Breast epithelium (tissue), 4 donors: Measurements from ENCODE around the gene SLC66A2. TPM values are rescaled to one million over a fixed set of nuclear protein-coding genes. Genes with fewer than 3 reads are reported as not detected.

Experiments used
- DNase-seq, 2 donors: peaks; one replicate each; pipeline ENCODE4 v3.0.0-alpha.2; 2019; ENCODE audit warnings: low spot score in 2 of 2
- H3K27ac ChIP-seq, 2 donors: fragments of 200-600 bp; sonication (generic) in 1 of 2; one replicate each; pipeline ENCODE4 v1.5.1; 2016 to 2019; ENCODE audit warnings: mild to moderate bottlenecking in 1 of 2
- H3K27me3 ChIP-seq, 2 donors: fragments of 200-600 bp; sonication (generic) in 1 of 2; one replicate each; pipeline versions ENCODE4 v1.5.1 to v1.6.0; 2017 to 2019; ENCODE audit warnings: control low read depth in 1 of 2, mild to moderate bottlenecking in 1 of 2
- H3K36me3 ChIP-seq: fragments of 200-600 bp; one replicate; pipeline ENCODE4 v1.5.1; 2019
- H3K4me1 ChIP-seq, 2 donors: fragments of 200-600 bp; sonication (generic); one replicate each; pipeline ENCODE4 v1.5.1; 2016 to 2019; ENCODE audit warnings: control low read depth in 1 of 2
- H3K4me3 ChIP-seq, 3 donors: fragments of 200-600 bp; sonication (generic); 1 replicate in 2 of 3; 2 replicates in 1 of 3; pipeline ENCODE4 v1.5.1; 2016 to 2019; ENCODE audit warnings: mild to moderate bottlenecking in 3 of 3, moderate library complexity in 2 of 3
- H3K9me3 ChIP-seq, 2 donors: fragments of 200-600 bp; sonication (generic) in 1 of 2; one replicate each; pipeline ENCODE4 v1.5.1; 2016 to 2019; ENCODE audit warnings: control low read depth in 1 of 2
- CTCF ChIP-seq, 3 donors: fragments of 450-650 bp; IDR thresholded peaks; one replicate each; pipeline ENCODE4 v1.5.1; 2016 to 2017; ENCODE audit warnings: antibody characterized with exemption in 3 of 3, mild to moderate bottlenecking in 3 of 3, moderate library complexity in 3 of 3
- POLR2A ChIP-seq: fragments of 450-650 bp; IDR thresholded peaks from one replicate; pipeline ENCODE4 v1.6.1; 2016; ENCODE audit warnings: antibody characterized with exemption, mild to moderate bottlenecking, moderate library complexity
- POLR2AphosphoS5 ChIP-seq, 3 donors: sonication (generic); formaldehyde crosslinking; IDR thresholded peaks; one replicate each; pipeline ENCODE4 v1.6.1; 2017; ENCODE audit warnings: antibody characterized with exemption in 3 of 3
- intact Hi-C: fragments of 100-400 bp; cut with DNase I; formaldehyde crosslinking; loops from one replicate; pipeline ENCODE4 v1.15.1; 2023; ENCODE audit warnings: low total_unique reads
- total RNA-seq, 3 donors: library from RNA; depleted of rRNA; stranded (reverse); fragments of >200 nt; gene quantifications; one replicate each; pipeline ENCODE4 v1.1.0, GENCODE V29; 2016

SLC66A2 gene
- total RNA-seq, 3 donors from 2014 or later, result 45.2 to 141 (median 65.9) TPM

- H3K36me3 ChIP-seq, result peaks cover 7% of the 10 kb centered on the region
Observed at GRCh38 chr18:79919089-79919488, 32.4 kb downstream of the SLC66A2 start.

GRCh38 chr18:79918615-79919011 lies 32.8 kb downstream of the SLC66A2 start:
- Histone ChIP-seq H3K9me3 (no peaks in the 10 kb centered on the region), H3K27me3 (no peaks in the 10 kb centered on the region), H3K36me3 (peaks cover 7% of the 10 kb centered on the region), H3K4me3 (no peak overlapping the region), H3K4me1 (no peaks in the 10 kb centered on the region), H3K27ac (no peak overlapping the region)
- peak in 1 of 2 donors; percentile 14 for DNase-seq
- TF ChIP-seq POLR2AphosphoS5 (IDR thresholded peaks at IDR 0.05) (no peak), POLR2A (no peak), CTCF (IDR thresholded peaks at IDR 0.05) (no peak)
- intact Hi-C loops, result no loop called here

More at GRCh38 chr18:79919089-79919488, 32.4 kb downstream of the SLC66A2 start:
- intact Hi-C loops, result no loop called here
- no peaks in the 10 kb centered on the region for H3K9me3 ChIP-seq
- H3K27ac ChIP-seq, result no peak overlapping the region
- no peak for TF ChIP-seq POLR2AphosphoS5 (IDR thresholded peaks at IDR 0.05)
- H3K4me1 ChIP-seq, result no peaks in the 10 kb centered on the region
- no peaks in the 10 kb centered on the region for H3K27me3 ChIP-seq
- peak; percentile 16 to 51 for DNase-seq
- H3K4me3 ChIP-seq, result no peak overlapping the region

GRCh38 chr18:79917853-79918614 lies 33.4 kb downstream of the SLC66A2 start:
- intact Hi-C loops, result no loop called here
- DNase-seq, result peak; percentile 14 to 20
- Histone ChIP-seq H3K4me1 (no peaks in the 10 kb centered on the region), H3K4me3 (no peak overlapping the region), H3K36me3 (peaks cover 7% of the 10 kb centered on the region), H3K27ac (no peak overlapping the region), H3K27me3 (no peaks in the 10 kb centered on the region), H3K9me3 (no peaks in the 10 kb centered on the region)
- no peak for TF ChIP-seq CTCF (IDR thresholded peaks at IDR 0.05)
- TF ChIP-seq POLR2AphosphoS5 (IDR thresholded peaks at IDR 0.05), result no peak
- no peak for TF ChIP-seq POLR2A

- no peak overlapping the region for H3K4me3 ChIP-seq
- H3K4me1 ChIP-seq, result no peaks in the 10 kb centered on the region
- intact Hi-C loops, result no loop called here
- TF ChIP-seq CTCF (IDR thresholded peaks at IDR 0.05), result no peak
- peak in 1 of 2 donors; percentile 39 for DNase-seq
- no peak overlapping the region for H3K27ac ChIP-seq
- peaks cover 7% of the 10 kb centered on the region for H3K36me3 ChIP-seq
- H3K9me3 ChIP-seq, result no peaks in the 10 kb centered on the region
- no peaks in the 10 kb centered on the region for H3K27me3 ChIP-seq
Observed at GRCh38 chr18:79917169-79917852, 34.1 kb downstream of the SLC66A2 start.

- peaks cover 7% of the 10 kb centered on the region for H3K36me3 ChIP-seq
- no peaks in the 10 kb centered on the region for H3K9me3 ChIP-seq
- no peak overlapping the region for H3K4me3 ChIP-seq
- no peaks in the 10 kb centered on the region for H3K27me3 ChIP-seq
- intact Hi-C loops, result no loop called here
- no peak overlapping the region for H3K27ac ChIP-seq
- H3K4me1 ChIP-seq, result no peaks in the 10 kb centered on the region
- DNase-seq, result peak; percentile 12 to 44
- TF ChIP-seq POLR2AphosphoS5 (IDR thresholded peaks at IDR 0.05), result no peak
- no peak for TF ChIP-seq CTCF (IDR thresholded peaks at IDR 0.05)
- no peak for TF ChIP-seq POLR2A
Observed at GRCh38 chr18:79916546-79917168, 34.8 kb downstream of the SLC66A2 start.
